WI38 (cell line): ENCODE measurements around the gene CLMP.
"Not testable (repeated sequence)": the region's sequence is repeated elsewhere in the genome, so short reads cannot be mapped to it uniquely, and the experiment has no call there.

Source experiments
- H3K4me3 ChIP-seq: 2 replicates; pipeline ENCODE4 v1.5.1; 2011; ENCODE audit warnings: low read depth, mild to moderate bottlenecking, control low read depth, low read length
- TF ChIP-seq, protein P1 (sequence below): IDR thresholded peaks from 2 replicates; pipeline ENCODE4 v1.5.1; 2012; ENCODE audit warnings: low read depth, mild to moderate bottlenecking, control low read depth, low read length

Gene CLMP

DNA sequence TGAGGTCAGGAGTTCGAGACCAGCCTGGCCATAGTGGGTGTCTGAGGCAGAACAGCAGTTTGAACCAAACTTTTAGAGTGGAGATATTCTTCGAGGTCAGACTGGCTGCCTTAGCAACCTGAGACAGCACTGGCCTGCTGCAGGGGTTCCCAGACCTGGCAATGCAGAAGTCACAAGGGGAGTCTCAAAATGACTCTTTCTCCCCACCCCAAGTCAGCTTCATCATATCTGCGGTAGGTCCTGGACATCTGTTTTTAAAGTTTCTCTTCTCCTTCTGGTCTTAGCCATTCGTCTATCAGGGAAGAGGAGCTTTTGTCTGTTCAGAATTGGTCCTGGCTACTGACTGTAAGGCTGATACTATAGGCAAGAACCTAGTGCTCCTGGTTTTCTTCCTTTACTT, 14.5 kb upstream of the CLMP start:
- TF ChIP-seq, protein P1, sequence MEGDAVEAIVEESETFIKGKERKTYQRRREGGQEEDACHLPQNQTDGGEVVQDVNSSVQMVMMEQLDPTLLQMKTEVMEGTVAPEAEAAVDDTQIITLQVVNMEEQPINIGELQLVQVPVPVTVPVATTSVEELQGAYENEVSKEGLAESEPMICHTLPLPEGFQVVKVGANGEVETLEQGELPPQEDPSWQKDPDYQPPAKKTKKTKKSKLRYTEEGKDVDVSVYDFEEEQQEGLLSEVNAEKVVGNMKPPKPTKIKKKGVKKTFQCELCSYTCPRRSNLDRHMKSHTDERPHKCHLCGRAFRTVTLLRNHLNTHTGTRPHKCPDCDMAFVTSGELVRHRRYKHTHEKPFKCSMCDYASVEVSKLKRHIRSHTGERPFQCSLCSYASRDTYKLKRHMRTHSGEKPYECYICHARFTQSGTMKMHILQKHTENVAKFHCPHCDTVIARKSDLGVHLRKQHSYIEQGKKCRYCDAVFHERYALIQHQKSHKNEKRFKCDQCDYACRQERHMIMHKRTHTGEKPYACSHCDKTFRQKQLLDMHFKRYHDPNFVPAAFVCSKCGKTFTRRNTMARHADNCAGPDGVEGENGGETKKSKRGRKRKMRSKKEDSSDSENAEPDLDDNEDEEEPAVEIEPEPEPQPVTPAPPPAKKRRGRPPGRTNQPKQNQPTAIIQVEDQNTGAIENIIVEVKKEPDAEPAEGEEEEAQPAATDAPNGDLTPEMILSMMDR, result no peak
- H3K4me3 ChIP-seq, result no peak overlapping the region

DNA sequence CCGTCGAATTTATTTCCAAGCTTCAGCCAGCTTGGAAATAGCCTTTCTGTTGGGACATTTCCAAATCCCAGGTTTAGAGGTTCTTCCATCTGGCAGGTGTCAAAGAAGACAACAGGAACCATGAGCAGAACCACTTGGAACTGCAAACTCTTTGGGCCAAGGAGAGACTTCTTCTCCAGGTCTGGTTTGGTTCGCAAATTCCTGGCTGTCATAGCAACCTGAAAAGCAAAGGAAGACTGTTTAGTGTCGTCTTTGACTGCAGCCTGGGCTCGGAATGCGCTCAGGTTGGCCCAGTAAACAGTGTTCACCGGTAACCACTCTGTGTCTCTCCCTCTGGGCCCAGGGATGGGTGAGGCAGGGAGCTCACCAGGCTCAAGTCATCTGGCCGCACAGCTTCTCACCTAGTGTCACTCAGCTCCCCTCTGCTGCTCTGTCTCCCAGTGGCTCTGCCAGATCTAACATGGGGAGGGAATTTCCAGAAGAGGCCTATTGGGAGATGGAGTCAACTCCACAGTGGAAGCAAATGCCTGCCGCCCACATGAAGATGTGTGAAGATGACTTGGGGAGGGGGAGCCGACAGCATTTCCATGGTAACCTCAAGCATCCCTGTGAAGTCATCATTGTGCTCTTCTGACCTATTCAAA, 11.9 kb upstream of the CLMP start:
- TF ChIP-seq, protein P1, result no peak
- H3K4me3 ChIP-seq, result no peak overlapping the region

DNA sequence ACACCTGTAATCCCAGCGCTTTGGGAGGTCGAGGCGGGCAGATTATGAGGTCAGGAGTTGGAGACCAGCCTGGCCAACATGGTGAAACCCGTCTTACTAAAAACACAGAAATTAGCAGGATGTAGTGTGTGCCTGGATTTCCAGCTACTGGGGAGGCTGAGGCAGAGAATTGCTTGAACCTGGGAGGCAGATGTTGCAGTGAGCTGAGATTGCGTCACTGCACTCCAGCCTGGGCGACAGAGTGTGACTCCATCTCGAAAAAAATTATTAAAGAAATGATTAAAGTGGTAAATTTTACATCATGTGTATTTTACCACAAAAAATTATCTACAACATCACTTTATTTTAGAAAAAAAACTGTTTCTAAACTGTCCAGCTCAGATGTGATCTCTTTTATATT, 11.0 kb upstream of the CLMP start:
- not testable (repeated sequence) for H3K4me3 ChIP-seq

DNA sequence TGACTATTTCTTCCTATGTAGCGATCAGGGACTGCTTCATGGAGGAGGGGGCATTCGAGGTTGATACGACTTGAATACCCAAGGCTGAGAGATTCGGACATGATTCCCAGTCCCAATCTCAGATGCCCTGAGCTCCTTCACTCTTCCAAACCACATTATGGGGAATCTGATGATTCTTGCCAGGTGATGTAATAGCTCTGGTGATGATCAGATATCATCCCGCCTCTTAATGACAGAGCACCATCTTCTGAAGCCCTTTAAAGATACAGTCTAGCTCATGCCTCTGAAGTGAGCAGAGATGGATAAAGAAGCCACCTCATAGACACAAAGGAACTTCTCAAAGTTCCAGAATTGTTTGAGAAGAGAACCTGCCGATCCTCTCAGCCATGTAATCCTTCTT, 8.9 kb upstream of the CLMP start:
- H3K4me3 ChIP-seq, result no peak overlapping the region
- TF ChIP-seq, protein P1, result no peak

DNA sequence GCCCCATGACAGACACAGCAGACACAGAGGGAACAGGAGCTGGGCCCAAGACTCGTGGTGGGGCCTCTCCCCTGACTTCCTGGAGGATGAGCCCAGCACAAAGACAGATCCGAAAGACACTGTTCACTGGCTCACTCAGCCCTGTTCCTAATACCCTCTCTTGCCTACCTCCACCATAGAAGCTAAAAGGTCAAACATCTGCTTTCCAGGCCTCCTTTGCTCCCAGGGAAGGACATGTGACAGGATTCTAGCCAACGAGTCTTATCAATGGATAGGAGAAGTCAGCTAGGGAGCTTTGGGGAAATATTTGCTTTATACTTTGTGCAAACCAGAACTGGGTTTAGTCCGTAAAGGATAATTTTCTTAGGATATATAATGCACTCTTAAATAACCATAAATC, 8.4 kb upstream of the CLMP start:
- TF ChIP-seq, protein P1, result no peak

DNA sequence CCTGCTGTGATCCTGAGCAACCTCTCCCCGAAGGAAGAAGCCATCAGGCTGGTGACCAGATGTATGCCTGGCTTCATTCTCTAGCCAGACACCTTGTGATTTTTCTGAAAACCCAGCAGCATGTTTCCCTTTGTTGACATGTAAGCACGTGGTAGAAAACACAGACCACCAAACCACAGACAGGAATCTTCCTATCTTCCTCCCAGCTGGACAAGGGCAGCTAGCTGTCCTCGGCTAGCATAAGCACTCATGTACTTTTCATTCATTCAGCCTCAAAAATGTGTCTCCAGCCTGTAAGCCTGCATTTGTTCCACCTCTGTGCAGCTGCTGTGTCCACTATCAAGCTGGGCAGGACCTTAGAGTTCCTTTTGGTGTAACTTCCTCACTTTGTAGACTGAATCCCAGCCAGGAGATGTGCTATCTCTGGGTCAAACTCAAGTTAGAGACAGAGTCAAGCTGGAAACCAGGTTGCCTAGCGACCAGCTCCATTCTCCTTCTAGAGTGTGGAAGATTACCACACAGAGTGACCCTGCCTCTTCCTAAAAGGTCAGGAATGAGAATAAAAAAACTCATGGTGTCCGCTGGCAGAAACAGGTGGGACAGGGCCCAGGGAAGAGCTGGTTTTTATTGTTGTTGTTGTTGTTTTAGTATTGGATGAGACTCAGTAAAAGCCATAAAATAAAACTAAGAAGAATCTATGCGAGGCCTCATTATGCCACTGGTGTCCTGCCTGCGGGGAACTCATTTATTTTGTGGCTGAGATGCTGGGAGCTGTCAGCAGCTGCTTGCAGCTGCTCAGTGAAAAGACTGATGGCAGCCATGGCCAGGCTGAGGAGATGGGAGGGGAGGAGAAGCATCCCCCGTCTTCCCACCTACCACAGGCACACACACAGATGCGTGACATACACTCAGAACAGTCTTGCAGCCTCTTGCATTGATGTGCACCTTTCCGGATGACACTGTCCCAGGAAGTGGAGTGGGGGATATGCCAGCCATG, 7.4 kb upstream of the CLMP start:
- TF ChIP-seq, protein P1, result no peak
- H3K4me3 ChIP-seq, result no peak overlapping the region

More for the DNA sequence above, 8.4 kb upstream of the CLMP start:
- H3K4me3 ChIP-seq, result no peak overlapping the region

DNA sequence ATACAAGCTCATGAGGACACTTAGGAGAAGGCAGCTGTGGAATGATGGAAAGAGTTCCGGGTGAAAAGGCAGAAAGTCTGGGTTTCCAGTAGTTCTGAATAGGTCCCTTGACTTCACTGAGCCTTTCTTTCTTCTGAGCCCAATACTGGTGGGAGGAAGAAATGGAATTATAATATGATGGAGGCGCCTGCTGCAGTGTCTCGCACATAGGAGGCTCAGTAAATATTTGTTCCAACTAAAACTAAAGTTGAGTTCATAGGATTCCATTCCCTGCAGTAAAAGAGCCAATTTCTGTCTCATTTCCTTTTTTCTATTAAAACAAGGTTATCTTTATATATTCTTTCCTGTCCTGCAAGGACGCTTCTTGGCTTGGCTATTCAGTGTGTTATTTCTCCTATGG, 5.2 kb upstream of the CLMP start:
- TF ChIP-seq, protein P1, result no peak
- no peak overlapping the region for H3K4me3 ChIP-seq
